GM21786 (cell line): Measurements from ENCODE around the gene PNMA8C.
"Not testable (repeated sequence)": the region's sequence is repeated elsewhere in the genome, so short reads cannot be mapped to it uniquely, and the experiment has no call there.

Source experiments
- ATAC-seq: cut with Tn5 transposase; IDR thresholded peaks from one replicate; pipeline ENCODE4 v1.9.1; 2021; ENCODE audit not compliant: unreplicated experiment

Gene PNMA8C

GRCh38 chr19:46390866-46391265, 37.9 kb downstream of the PNMA8C start:
- ATAC-seq = no peak

GRCh38 chr19:46390121-46390858, 38.4 kb downstream of the PNMA8C start:
- ATAC-seq = no peak

- ATAC-seq = no peak
These were observed 40.2 kb downstream of the PNMA8C start for GRCh38 chr19:46388311-46389095.

GRCh38 chr19:46387713-46388130, 41.0 kb downstream of the PNMA8C start:
- ATAC-seq = no peak

- no peak for ATAC-seq
These were observed 41.6 kb downstream of the PNMA8C start for GRCh38 chr19:46386996-46387712.

GRCh38 chr19:46386151-46386550, 42.6 kb downstream of the PNMA8C start:
- no peak for ATAC-seq

GRCh38 chr19:46385636-46386035, 43.1 kb downstream of the PNMA8C start:
- ATAC-seq = no peak

GRCh38 chr19:46384396-46384795, 44.3 kb downstream of the PNMA8C start:
- no peak for ATAC-seq

GRCh38 chr19:46383846-46384245, 44.9 kb downstream of the PNMA8C start:
- ATAC-seq = no peak

GRCh38 chr19:46383171-46383815, 45.4 kb downstream of the PNMA8C start:
- no peak for ATAC-seq

GRCh38 chr19:46381756-46382345, 46.9 kb downstream of the PNMA8C start:
- ATAC-seq = no peak

- ATAC-seq = no peak
These were observed 47.4 kb downstream of the PNMA8C start for GRCh38 chr19:46381346-46381745.

GRCh38 chr19:46380690-46381089, 48.0 kb downstream of the PNMA8C start:
- ATAC-seq = no peak

GRCh38 chr19:46378268-46378667, 50.5 kb downstream of the PNMA8C start:
- no peak for ATAC-seq

GRCh38 chr19:46376241-46377153, 52.2 kb downstream of the PNMA8C start:
- ATAC-seq = no peak

- not testable (repeated sequence) for ATAC-seq
These were observed 53.2 kb downstream of the PNMA8C start for GRCh38 chr19:46375476-46376067.
